Measurements from ENCODE around the gene CRISPLD2. TPM values are rescaled to one million over a fixed set of nuclear protein-coding genes. Genes with fewer than 3 reads are reported as not detected.

CRISPLD2 gene
- total RNA-seq, 1 donor from 2014 or later, result 34.9 TPM

- Histone ChIP-seq H3K4me1 (peaks cover 7% of the 10 kb centered on the region), H3K27ac (no peak overlapping the region), H3K9me3 (no peaks in the 10 kb centered on the region), H3K36me3 (no peaks in the 10 kb centered on the region), H3K27me3 (ENCODE audit: low read depth) (no peaks in the 10 kb centered on the region), H3K4me3 (no peak overlapping the region)
- intact Hi-C loops (cut with DNase I), result no loop called here
- no peak for TF ChIP-seq CTCF (IDR thresholded peaks at IDR 0.05)
- DNase-seq, result no peak
- ATAC-seq, result no peak
These were observed 108.1 kb downstream of the CRISPLD2 start for GRCh38 chr16:84927621-84928591.

GRCh38 chr16:84928679-84929420, 109.1 kb downstream of the CRISPLD2 start:
- intact Hi-C loops (cut with DNase I), result no loop called here
- Histone ChIP-seq H3K4me3 (no peak overlapping the region), H3K9me3 (no peaks in the 10 kb centered on the region), H3K4me1 (peaks cover 11% of the 10 kb centered on the region), H3K27me3 (ENCODE audit: low read depth) (no peaks in the 10 kb centered on the region), H3K27ac (no peak overlapping the region), H3K36me3 (no peaks in the 10 kb centered on the region)
- DNase-seq (no peak), ATAC-seq (peak; percentile 44)
- no peak for TF ChIP-seq CTCF (IDR thresholded peaks at IDR 0.05)

GRCh38 chr16:84929421-84930297, 109.9 kb downstream of the CRISPLD2 start:
- Histone ChIP-seq H3K27ac (no peak overlapping the region), H3K9me3 (no peaks in the 10 kb centered on the region)
- no peak for ATAC-seq

GRCh38 chr16:84930298-84931106, 110.7 kb downstream of the CRISPLD2 start:
- no peaks in the 10 kb centered on the region for H3K9me3 ChIP-seq
- peaks cover 18% of the 10 kb centered on the region for H3K4me1 ChIP-seq
- ATAC-seq (peak in 1 of 2 donors; percentile 50), DNase-seq (no peak)
- no peak overlapping the region for H3K27ac ChIP-seq
- intact Hi-C loops (cut with DNase I), result no loop called here
- no peak for TF ChIP-seq CTCF (IDR thresholded peaks at IDR 0.05)
- H3K4me3 ChIP-seq, result no peak overlapping the region
- no peaks in the 10 kb centered on the region for H3K36me3 ChIP-seq
- no peaks in the 10 kb centered on the region for H3K27me3 ChIP-seq (ENCODE audit: low read depth)

More at GRCh38 chr16:84929421-84930297, 109.9 kb downstream of the CRISPLD2 start:
- intact Hi-C loops (cut with DNase I), result no loop called here
- DNase-seq, result no peak
- Histone ChIP-seq H3K4me1 (peaks cover 18% of the 10 kb centered on the region), H3K4me3 (no peak overlapping the region), H3K27me3 (ENCODE audit: low read depth) (no peaks in the 10 kb centered on the region), H3K36me3 (no peaks in the 10 kb centered on the region)
- TF ChIP-seq CTCF (IDR thresholded peaks at IDR 0.05), result no peak
